K562 (cell line): ENCODE data around the gene NDST3. TPM values are rescaled to one million over a fixed set of nuclear protein-coding genes. Genes with fewer than 3 reads are reported as not detected.

ENCODE experiments used
- CEBPG ChIP-seq, 3 experiments: fragments of 200-800 bp in 1 of 3; sonication (Bioruptor generic) in 1 of 3; sonication (generic) in 1 of 3; formaldehyde crosslinking in 1 of 3; IDR thresholded peaks in 2 of 3; conservative IDR thresholded peaks in 1 of 3; 2 replicates each; pipeline versions ENCODE4 v1.6.1 to v1.8.0; 2016 to 2022; ENCODE audit warnings: missing compliant biosample characterization in 2 of 3, missing genetic modification characterization in 2 of 3, mild to moderate bottlenecking in 1 of 3, missing genetic modification reagents in 1 of 3
- EHMT2 ChIP-seq: fragments of 450-650 bp; IDR thresholded peaks from 2 replicates; pipeline ENCODE4 v1.6.1; 2018; ENCODE audit warnings: antibody characterized with exemption
- KAT8 ChIP-seq: fragments of 450-650 bp; IDR thresholded peaks from 2 replicates; pipeline ENCODE4 v1.6.1; 2016; ENCODE audit warnings: low read depth, mild to moderate bottlenecking
- NR2C1 ChIP-seq, 2 experiments: fragments of 450-650 bp; IDR thresholded peaks; 2 replicates each; pipeline ENCODE4 v1.6.1; 2017; ENCODE audit warnings: mild to moderate bottlenecking in 2 of 2, antibody characterized with exemption in 1 of 2, inconsistent platforms in 1 of 2, missing compliant biosample characterization in 1 of 2, missing genetic modification characterization in 1 of 2
- PPARD ChIP-seq: fragments of 250-450 bp; sonication (Bioruptor Pico); IDR thresholded peaks from 2 replicates; pipeline ENCODE4 v1.8.0; 2022; ENCODE audit warnings: inconsistent platforms, mild to moderate bottlenecking, moderate library complexity
- PTTG1 ChIP-seq: fragments of 450-650 bp; IDR thresholded peaks from 2 replicates; pipeline ENCODE4 v1.6.1; 2016; ENCODE audit warnings: low read depth, mild to moderate bottlenecking, missing genetic modification characterization, missing compliant biosample characterization
- REST ChIP-seq, 2 experiments: fragments of 450-650 bp; formaldehyde crosslinking in 1 of 2; IDR thresholded peaks; 2 replicates each; pipeline versions ENCODE4 v1.4.0 to v1.6.1; 2014 to 2020; ENCODE audit warnings: mild to moderate bottlenecking in 2 of 2, borderline replicate concordance in 1 of 2, low read depth in 1 of 2
- SPI1 ChIP-seq: IDR thresholded peaks from 2 replicates; pipeline ENCODE4 v1.6.1; 2011; ENCODE audit warnings: low read depth, low read length, control low read depth, borderline replicate concordance
- STAT5B ChIP-seq: fragments of 250-450 bp; sonication (Bioruptor Pico); IDR thresholded peaks from 2 replicates; pipeline ENCODE4 v1.8.0; 2021; ENCODE audit warnings: mild to moderate bottlenecking, inconsistent platforms
- U2AF1 ChIP-seq: fragments of 200-400 bp; formaldehyde crosslinking; optimal IDR thresholded peaks from 2 replicates; pipeline ENCODE3; 2017; ENCODE audit warnings: mild to moderate bottlenecking, low read depth, low read length, moderate library complexity
- ZNF12 ChIP-seq: sonication (generic); formaldehyde crosslinking; IDR thresholded peaks from 2 replicates; pipeline ENCODE4 v1.4.0; 2020; ENCODE audit warnings: mild to moderate bottlenecking, missing genetic modification reagents
- ZNF316 ChIP-seq: fragments of 450-650 bp; IDR thresholded peaks from 2 replicates; pipeline ENCODE4 v1.6.1; 2016
- ZSCAN29 ChIP-seq: fragments of 450-650 bp; IDR thresholded peaks from 2 replicates; pipeline ENCODE4 v1.6.1; 2017
- polyA plus RNA-seq, 8 experiments: library from polyadenylated mRNA; depleted of rRNA in 4 of 8; stranded (reverse) in 5 of 8; unstranded in 3 of 8; fragments of >200 nt; fragmentation: Nextera tagmentation in 2 of 8; fragmentation: Illumina TruSeq in 1 of 8; extraction: Ambion mirVana in 2 of 8; extraction: Trizol in 1 of 8; gene quantifications; 2 replicates each; pipeline versions ENCODE4 v1.2.1 to v1.2.3, GENCODE V29; 2011 to 2014; ENCODE audit warnings: inconsistent platforms in 1 of 8, missing spikeins in 1 of 8
- total RNA-seq, 7 experiments: library from RNA; depleted of rRNA in 6 of 7; stranded (reverse); fragments of >200 nt in 6 of 7; fragmentation: Illumina TruSeq in 2 of 7; extraction: Trizol in 2 of 7; gene quantifications; 2 replicates each; pipeline versions ENCODE4 v1.2.1 to v1.2.3, GENCODE V29; 2011 to 2021; ENCODE audit warnings: low replicate concordance in 1 of 7
- TF ChIP-seq, protein P1 (sequence below): fragments of 450-650 bp; IDR thresholded peaks from 2 replicates; pipeline ENCODE4 v1.6.1; 2016; ENCODE audit warnings: mild to moderate bottlenecking
- TF ChIP-seq, protein P2 (sequence below): IDR thresholded peaks from 2 replicates; pipeline ENCODE4 v1.6.1; 2014; ENCODE audit warnings: antibody characterized with exemption

Gene NDST3
- total and polyA plus RNA-seq, 9 of the 15 experiments (the other 6 are each of a cell fraction or from before 2014, with no cell fraction given) = not detected

DNA sequence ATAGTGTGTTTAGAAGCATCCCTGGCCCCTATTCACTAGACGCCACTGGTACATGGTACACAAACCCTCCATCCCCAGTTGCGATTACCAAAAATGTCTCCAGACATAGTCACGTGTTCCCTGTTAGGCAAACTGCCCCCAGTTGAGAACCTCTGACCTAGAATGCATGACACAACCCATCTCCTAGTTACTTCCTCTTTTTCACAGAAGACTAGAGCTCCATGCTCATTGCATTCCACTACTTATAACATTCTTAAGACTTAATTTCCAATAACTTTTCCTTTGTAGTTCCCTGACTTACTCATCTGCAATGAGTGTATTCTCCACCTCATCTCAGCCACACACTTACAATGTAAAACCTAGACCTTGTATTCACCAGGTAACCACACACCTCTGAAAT lies 249.9 kb downstream of the NDST3 start (continued):
- TF ChIP-seq REST (IDR thresholded peaks at IDR 0.05; ENCODE audit: borderline replicate concordance) (peak; percentile 38; the same call in 1 of the 2 replicates), REST (CRISPR knock-in tag; IDR thresholded peaks at IDR 0.05; ENCODE audit: low read depth) (no peak), ZSCAN29 (no peak), ZNF12 (no peak), PTTG1 (tag) (no peak), NR2C1 (IDR thresholded peaks at IDR 0.05) (peak; percentile 74; the same call in 1 of the 2 replicates), NR2C1 (tag; IDR thresholded peaks at IDR 0.05) (peak; percentile 70), KAT8 (no peak), SPI1 (peak; percentile 40; the same call in 1 of the 2 replicates), EHMT2 (peak; percentile 72; the same call in 1 of the 2 replicates), U2AF1 (no peak), STAT5B (CRISPR knock-in tag) (no peak), ZNF316 (no peak), CEBPG (CRISPR knock-in tag; IDR thresholded peaks at IDR 0.05) (no peak), CEBPG (tag; conservative IDR thresholded peaks at IDR 0.05 in 1 of 2, IDR thresholded peaks at IDR 0.05 in 1 of 2) (peak in 1 of 2 experiments; percentile 35; a peak in 2 of 4 replicates), PPARD (no peak)
- TF ChIP-seq, protein P1, sequence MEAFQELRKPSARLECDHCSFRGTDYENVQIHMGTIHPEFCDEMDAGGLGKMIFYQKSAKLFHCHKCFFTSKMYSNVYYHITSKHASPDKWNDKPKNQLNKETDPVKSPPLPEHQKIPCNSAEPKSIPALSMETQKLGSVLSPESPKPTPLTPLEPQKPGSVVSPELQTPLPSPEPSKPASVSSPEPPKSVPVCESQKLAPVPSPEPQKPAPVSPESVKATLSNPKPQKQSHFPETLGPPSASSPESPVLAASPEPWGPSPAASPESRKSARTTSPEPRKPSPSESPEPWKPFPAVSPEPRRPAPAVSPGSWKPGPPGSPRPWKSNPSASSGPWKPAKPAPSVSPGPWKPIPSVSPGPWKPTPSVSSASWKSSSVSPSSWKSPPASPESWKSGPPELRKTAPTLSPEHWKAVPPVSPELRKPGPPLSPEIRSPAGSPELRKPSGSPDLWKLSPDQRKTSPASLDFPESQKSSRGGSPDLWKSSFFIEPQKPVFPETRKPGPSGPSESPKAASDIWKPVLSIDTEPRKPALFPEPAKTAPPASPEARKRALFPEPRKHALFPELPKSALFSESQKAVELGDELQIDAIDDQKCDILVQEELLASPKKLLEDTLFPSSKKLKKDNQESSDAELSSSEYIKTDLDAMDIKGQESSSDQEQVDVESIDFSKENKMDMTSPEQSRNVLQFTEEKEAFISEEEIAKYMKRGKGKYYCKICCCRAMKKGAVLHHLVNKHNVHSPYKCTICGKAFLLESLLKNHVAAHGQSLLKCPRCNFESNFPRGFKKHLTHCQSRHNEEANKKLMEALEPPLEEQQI = peak; percentile 71
- TF ChIP-seq, protein P2, sequence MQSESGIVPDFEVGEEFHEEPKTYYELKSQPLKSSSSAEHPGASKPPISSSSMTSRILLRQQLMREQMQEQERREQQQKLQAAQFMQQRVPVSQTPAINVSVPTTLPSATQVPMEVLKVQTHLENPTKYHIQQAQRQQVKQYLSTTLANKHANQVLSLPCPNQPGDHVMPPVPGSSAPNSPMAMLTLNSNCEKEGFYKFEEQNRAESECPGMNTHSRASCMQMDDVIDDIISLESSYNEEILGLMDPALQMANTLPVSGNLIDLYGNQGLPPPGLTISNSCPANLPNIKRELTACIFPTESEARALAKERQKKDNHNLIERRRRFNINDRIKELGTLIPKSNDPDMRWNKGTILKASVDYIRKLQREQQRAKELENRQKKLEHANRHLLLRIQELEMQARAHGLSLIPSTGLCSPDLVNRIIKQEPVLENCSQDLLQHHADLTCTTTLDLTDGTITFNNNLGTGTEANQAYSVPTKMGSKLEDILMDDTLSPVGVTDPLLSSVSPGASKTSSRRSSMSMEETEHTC = 0 out of 2 replicates have a peak, but pooled peaks have one; percentile 11
